Caco-2 (cell line): ENCODE measurements around the gene BROX. TPM values are rescaled to one million over a fixed set of nuclear protein-coding genes. Genes with fewer than 3 reads are reported as not detected.
"Not testable (repeated sequence)": the region's sequence is repeated elsewhere in the genome, so short reads cannot be mapped to it uniquely, and the experiment has no call there.

ENCODE experiments used
- BruUV-seq: library from RNA; stranded (reverse); fragments of 400-500 nt; replicated peaks from 2 replicates; lab custom pipeline; 2021; lab: Mats Ljungman, UMichigan
- CTCF ChIA-PET: fragments of 300-600 bp; sonication (Branson Sonifier 250); formaldehyde crosslinking; loops from one replicate; lab custom pipeline; 2022; ENCODE audit warnings: antibody characterized with exemption; lab: Charles Lee
- POLR2A ChIA-PET: fragments of 300-600 bp; sonication (Branson Sonifier 250); formaldehyde crosslinking; loops from one replicate; lab custom pipeline; 2022; ENCODE audit warnings: antibody characterized with exemption; lab: Charles Lee
- DNase-seq, 2 experiments: peaks; one replicate each; pipeline versions ENCODE4 v3.0.0 to v3.0.0-alpha.2; 2020 to 2022
- H3K27me3 ChIP-seq: replicated peaks from 2 replicates; pipeline ENCODE4 v1.6.0; 2011; ENCODE audit warnings: low read length; ENCODE audit not compliant: control insufficient read depth, insufficient read depth
- H3K36me3 ChIP-seq: 2 replicates; pipeline ENCODE4 v1.5.1; 2011; ENCODE audit warnings: low read length; ENCODE audit not compliant: control insufficient read depth, insufficient read depth
- H3K4me1 ChIP-seq: fragments of 250-450 bp; sonication (Bioruptor Pico); 2 replicates; pipeline ENCODE4 v1.5.1; 2020; ENCODE audit warnings: mild to moderate bottlenecking
- H3K4me3 ChIP-seq: 2 replicates; pipeline ENCODE4 v1.5.1; 2011; ENCODE audit warnings: low read depth, mild to moderate bottlenecking, control low read depth, low read length
- H3K9me3 ChIP-seq: fragments of 250-450 bp; sonication (Bioruptor Pico); 2 replicates; pipeline ENCODE4 v1.5.1; 2020; ENCODE audit warnings: mild to moderate bottlenecking, moderate library complexity
- H3K27ac Mint-ChIP-seq: one replicate; pipeline ENCODE4 v1.8.0; 2022; ENCODE audit warnings: mixed read lengths; ENCODE audit not compliant: unreplicated experiment
- H3K27me3 Mint-ChIP-seq: one replicate; pipeline ENCODE4 v1.8.0; 2022; ENCODE audit warnings: mixed read lengths; ENCODE audit not compliant: insufficient read depth, unreplicated experiment
- H3K36me3 Mint-ChIP-seq: one replicate; pipeline ENCODE4 v1.8.0; 2022; ENCODE audit warnings: mild to moderate bottlenecking, mixed read lengths; ENCODE audit not compliant: insufficient read depth, unreplicated experiment
- H3K4me1 Mint-ChIP-seq: one replicate; pipeline ENCODE4 v1.8.0; 2022; ENCODE audit warnings: low read depth, mixed read lengths; ENCODE audit not compliant: unreplicated experiment
- H3K4me3 Mint-ChIP-seq: one replicate; pipeline ENCODE4 v1.8.0; 2022; ENCODE audit warnings: mild to moderate bottlenecking, moderate library complexity, mixed read lengths; ENCODE audit not compliant: unreplicated experiment
- H3K9me3 Mint-ChIP-seq: one replicate; pipeline ENCODE4 v1.8.0; 2022; ENCODE audit warnings: mixed read lengths; ENCODE audit not compliant: unreplicated experiment
- intact Hi-C: fragments of 100-400 bp; cut with micrococcal nuclease; formaldehyde crosslinking; loops from one replicate; pipeline ENCODE4 v1.10.0; 2022; ENCODE audit not compliant: unreplicated experiment
- total RNA-seq: library from RNA; stranded (reverse); gene quantifications from 2 replicates; pipeline ENCODE4 v1.2.3, GENCODE V29; 2022
- TF ChIP-seq, protein P1 (sequence below), 2 experiments: fragments of 200-600 bp in 1 of 2; IDR thresholded peaks; 1 replicate in 1 of 2; 2 replicates in 1 of 2; pipeline versions ENCODE4 v1.5.1 to v1.8.0; 2011 to 2022; ENCODE audit warnings: antibody characterized with exemption in 1 of 2, control low read depth in 1 of 2, inconsistent platforms in 1 of 2, low read depth in 1 of 2, low read length in 1 of 2, mild to moderate bottlenecking in 1 of 2, moderate library complexity in 1 of 2; ENCODE audit not compliant: insufficient read depth in 1 of 2, severe bottlenecking in 1 of 2, unreplicated experiment in 1 of 2

The BROX gene
- total RNA-seq, 1 experiment from 2014 or later: 31.9 TPM

DNA sequence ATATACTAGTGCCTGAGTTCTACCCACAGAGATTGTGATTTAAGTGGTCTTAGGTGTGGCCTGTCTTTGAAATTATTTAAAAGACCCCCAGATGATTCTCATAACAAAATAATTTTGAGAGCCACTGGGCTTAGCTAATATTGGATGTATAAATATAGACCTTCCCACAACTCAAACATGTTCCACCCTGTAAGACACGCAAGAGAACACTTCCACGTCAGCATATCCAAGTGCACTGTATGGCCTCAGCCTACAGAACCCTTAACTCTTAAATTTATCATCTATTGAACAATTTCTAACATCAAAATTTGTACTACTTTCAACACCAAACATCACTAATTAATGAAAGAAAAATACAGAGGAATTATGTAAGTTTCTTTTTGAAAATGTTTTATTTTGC lies 27.1 kb downstream of the BROX start:
- Mint-ChIP-seq H3K4me1 (no peaks in the 10 kb centered on the region), H3K9me3 (no peaks in the 10 kb centered on the region), H3K4me3 (no peak overlapping the region), H3K27ac (no peak overlapping the region), H3K27me3 (no peaks in the 10 kb centered on the region), H3K36me3 (no peaks in the 10 kb centered on the region)
- CTCF ChIA-PET: interaction anchor here (1.3 to 1.7 kb wide), 2 partner anchors 351 to 384 kb away, joined by 3 to 13 read pairs; no protein-coding TSS in a partner anchor
- H3K36me3 ChIP-seq: no peaks in the 10 kb centered on the region
- no TSS peak for BruUV-seq
- intact Hi-C loops: no loop called here
- no peaks in the 10 kb centered on the region for H3K9me3 ChIP-seq
- TF ChIP-seq, protein P1, sequence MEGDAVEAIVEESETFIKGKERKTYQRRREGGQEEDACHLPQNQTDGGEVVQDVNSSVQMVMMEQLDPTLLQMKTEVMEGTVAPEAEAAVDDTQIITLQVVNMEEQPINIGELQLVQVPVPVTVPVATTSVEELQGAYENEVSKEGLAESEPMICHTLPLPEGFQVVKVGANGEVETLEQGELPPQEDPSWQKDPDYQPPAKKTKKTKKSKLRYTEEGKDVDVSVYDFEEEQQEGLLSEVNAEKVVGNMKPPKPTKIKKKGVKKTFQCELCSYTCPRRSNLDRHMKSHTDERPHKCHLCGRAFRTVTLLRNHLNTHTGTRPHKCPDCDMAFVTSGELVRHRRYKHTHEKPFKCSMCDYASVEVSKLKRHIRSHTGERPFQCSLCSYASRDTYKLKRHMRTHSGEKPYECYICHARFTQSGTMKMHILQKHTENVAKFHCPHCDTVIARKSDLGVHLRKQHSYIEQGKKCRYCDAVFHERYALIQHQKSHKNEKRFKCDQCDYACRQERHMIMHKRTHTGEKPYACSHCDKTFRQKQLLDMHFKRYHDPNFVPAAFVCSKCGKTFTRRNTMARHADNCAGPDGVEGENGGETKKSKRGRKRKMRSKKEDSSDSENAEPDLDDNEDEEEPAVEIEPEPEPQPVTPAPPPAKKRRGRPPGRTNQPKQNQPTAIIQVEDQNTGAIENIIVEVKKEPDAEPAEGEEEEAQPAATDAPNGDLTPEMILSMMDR (IDR thresholded peaks at IDR 0.05; ENCODE audit: insufficient read depth in 1 of 2, low read depth in 1 of 2, low read length in 1 of 2, severe bottlenecking in 1 of 2, unreplicated experiment in 1 of 2): no peak
- POLR2A ChIA-PET: no interaction called here
- H3K4me3 ChIP-seq: no peak overlapping the region
- no peak for DNase-seq
- no peaks in the 10 kb centered on the region for H3K27me3 ChIP-seq
- H3K4me1 ChIP-seq: no peaks in the 10 kb centered on the region; the same call in 1 of the 2 replicates

DNA sequence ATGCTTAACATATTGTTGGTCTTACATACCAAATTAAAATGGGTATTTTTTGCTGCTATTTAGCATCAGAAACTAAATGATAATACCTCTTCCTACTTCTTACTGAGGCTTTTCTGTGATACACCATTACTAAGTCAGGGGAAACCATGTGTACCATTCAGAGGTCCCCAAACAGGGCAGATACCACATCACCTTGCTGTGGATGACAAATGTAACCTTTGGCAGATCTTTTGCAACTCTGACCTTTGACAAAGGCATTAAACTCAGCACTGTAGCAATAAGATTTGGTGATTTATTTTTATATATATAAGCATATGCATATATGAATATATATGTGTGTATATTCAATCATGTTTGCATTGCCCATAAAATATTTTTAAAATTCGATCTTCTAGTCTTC lies 27.6 kb downstream of the BROX start:
- BruUV-seq: no TSS peak
- POLR2A ChIA-PET: no interaction called here
- H3K27ac Mint-ChIP-seq: no peak overlapping the region

DNA sequence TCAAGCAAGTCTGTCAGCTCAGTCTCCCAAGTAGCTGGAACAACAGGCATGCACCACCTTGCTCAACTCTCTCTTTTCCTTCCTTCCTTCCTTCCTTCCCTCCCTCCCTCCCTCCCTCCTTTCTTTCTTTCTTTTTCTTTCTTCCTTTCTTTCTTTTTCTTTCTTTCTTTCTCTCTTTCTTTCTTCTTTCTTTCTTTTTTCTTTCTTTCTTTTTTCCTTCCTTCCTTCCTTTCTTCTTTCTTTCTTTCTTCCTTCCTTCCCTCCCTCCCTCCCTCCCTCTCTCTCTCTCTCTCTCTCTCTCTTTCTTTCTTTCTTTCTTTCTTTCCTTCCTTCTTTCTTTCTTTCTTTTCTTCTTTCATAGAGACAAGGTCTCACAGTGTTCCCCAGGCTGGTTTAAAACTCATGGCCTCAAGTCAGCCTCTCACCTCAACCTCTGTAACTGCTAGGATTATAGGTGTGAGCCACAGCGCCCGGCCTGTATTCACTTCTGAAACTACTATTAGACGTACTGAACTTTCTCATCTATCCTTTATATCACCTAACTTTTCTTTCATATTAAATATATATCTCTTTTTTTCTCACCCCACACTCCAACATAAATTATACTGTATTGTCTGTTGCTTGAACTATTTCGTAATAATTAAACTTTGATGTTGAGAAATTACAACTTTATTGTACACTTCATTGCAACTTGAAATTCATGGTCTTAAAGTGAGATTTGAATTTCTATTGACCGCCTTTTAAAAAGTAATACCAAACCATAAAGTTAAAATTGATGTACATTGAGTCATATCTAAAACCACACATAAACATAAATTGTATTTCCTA lies 29.5 kb downstream of the BROX start:
- POLR2A ChIA-PET, H3K36me3 Mint-ChIP-seq, H3K4me3 Mint-ChIP-seq, H3K4me1 ChIP-seq, BruUV-seq, H3K36me3 ChIP-seq, DNase-seq, H3K4me1 Mint-ChIP-seq, CTCF ChIA-PET, H3K9me3 Mint-ChIP-seq, H3K27me3 Mint-ChIP-seq, H3K9me3 ChIP-seq, intact Hi-C loops, H3K27ac Mint-ChIP-seq, H3K27me3 ChIP-seq, H3K4me3 ChIP-seq: not testable (repeated sequence)

More for the DNA sequence above, 27.6 kb downstream of the BROX start:
- H3K4me1 ChIP-seq: no peaks in the 10 kb centered on the region; the same call in 1 of the 2 replicates
- TF ChIP-seq, protein P1 (IDR thresholded peaks at IDR 0.05; ENCODE audit: insufficient read depth in 1 of 2, low read depth in 1 of 2, low read length in 1 of 2, severe bottlenecking in 1 of 2, unreplicated experiment in 1 of 2): no peak
- H3K36me3 ChIP-seq: no peaks in the 10 kb centered on the region
- Mint-ChIP-seq H3K9me3 (no peaks in the 10 kb centered on the region), H3K4me1 (no peaks in the 10 kb centered on the region), H3K4me3 (no peak overlapping the region), H3K27me3 (no peaks in the 10 kb centered on the region), H3K36me3 (no peaks in the 10 kb centered on the region)
- DNase-seq: no peak
- no peak overlapping the region for H3K4me3 ChIP-seq
- H3K27me3 ChIP-seq: no peaks in the 10 kb centered on the region
- H3K9me3 ChIP-seq: no peaks in the 10 kb centered on the region
- intact Hi-C loops: no loop called here
- CTCF ChIA-PET: interaction anchor here (1.7 kb wide), 1 partner anchor 350 kb away, joined by 13 read pairs; no protein-coding TSS in a partner anchor
